ENCODE data around the gene WT1.
A peak's percentile ranks its signal among the peaks of the same experiment; 100 is the strongest.

The WT1 gene

GRCh38 chr11:32392840-32393239 is 42.5 kb downstream of the WT1 start:
- DNase-seq (ENCODE audit: low read depth, low spot score), result no peak
- in situ Hi-C loops (cut with HindIII; ENCODE audit: low sequenced_read_pairs), result no loop called here
- no peak for TF ChIP-seq CTCF (IDR thresholded peaks at IDR 0.05; ENCODE audit: low read depth, low read length)
- H3K4me3 ChIP-seq (ENCODE audit: low read depth, low read length), result no peak overlapping the region

GRCh38 chr11:32391956-32392553 is 43.3 kb downstream of the WT1 start:
- no peak for TF ChIP-seq CTCF (IDR thresholded peaks at IDR 0.05; ENCODE audit: low read depth, low read length)
- H3K4me3 ChIP-seq (ENCODE audit: low read depth, low read length), result no peak overlapping the region
- peak; percentile 77 for DNase-seq (ENCODE audit: low read depth, low spot score)
- in situ Hi-C loops (cut with HindIII; ENCODE audit: low sequenced_read_pairs), result no loop called here

GRCh38 chr11:32391479-32391878 is 43.9 kb downstream of the WT1 start:
- no peak for TF ChIP-seq CTCF (IDR thresholded peaks at IDR 0.05; ENCODE audit: low read depth, low read length)
- in situ Hi-C loops (cut with HindIII; ENCODE audit: low sequenced_read_pairs), result no loop called here
- DNase-seq (ENCODE audit: low read depth, low spot score), result no peak
- no peak overlapping the region for H3K4me3 ChIP-seq (ENCODE audit: low read depth, low read length)

GRCh38 chr11:32390712-32391111 is 44.6 kb downstream of the WT1 start:
- in situ Hi-C loops (cut with HindIII; ENCODE audit: low sequenced_read_pairs), result no loop called here
- no peak for TF ChIP-seq CTCF (IDR thresholded peaks at IDR 0.05; ENCODE audit: low read depth, low read length)
- DNase-seq (ENCODE audit: low read depth, low spot score), result no peak

GRCh38 chr11:32388871-32389770 is 46.2 kb downstream of the WT1 start:
- in situ Hi-C loops (cut with HindIII; ENCODE audit: low sequenced_read_pairs), result no loop called here
- no peak for DNase-seq (ENCODE audit: low read depth, low spot score)
- H3K4me3 ChIP-seq (ENCODE audit: low read depth, low read length), result no peak overlapping the region
- no peak for TF ChIP-seq CTCF (IDR thresholded peaks at IDR 0.05; ENCODE audit: low read depth, low read length)

More at GRCh38 chr11:32390712-32391111, 44.6 kb downstream of the WT1 start:
- H3K4me3 ChIP-seq (ENCODE audit: low read depth, low read length), result no peak overlapping the region

GRCh38 chr11:32388365-32388764 is 47.0 kb downstream of the WT1 start:
- in situ Hi-C loops (cut with HindIII; ENCODE audit: low sequenced_read_pairs), result no loop called here
- DNase-seq (ENCODE audit: low read depth, low spot score), result no peak
- H3K4me3 ChIP-seq (ENCODE audit: low read depth, low read length), result no peak overlapping the region
- TF ChIP-seq CTCF (IDR thresholded peaks at IDR 0.05; ENCODE audit: low read depth, low read length), result no peak
